ENCODE measurements around the gene RASSF7.

The RASSF7 gene

DNA sequence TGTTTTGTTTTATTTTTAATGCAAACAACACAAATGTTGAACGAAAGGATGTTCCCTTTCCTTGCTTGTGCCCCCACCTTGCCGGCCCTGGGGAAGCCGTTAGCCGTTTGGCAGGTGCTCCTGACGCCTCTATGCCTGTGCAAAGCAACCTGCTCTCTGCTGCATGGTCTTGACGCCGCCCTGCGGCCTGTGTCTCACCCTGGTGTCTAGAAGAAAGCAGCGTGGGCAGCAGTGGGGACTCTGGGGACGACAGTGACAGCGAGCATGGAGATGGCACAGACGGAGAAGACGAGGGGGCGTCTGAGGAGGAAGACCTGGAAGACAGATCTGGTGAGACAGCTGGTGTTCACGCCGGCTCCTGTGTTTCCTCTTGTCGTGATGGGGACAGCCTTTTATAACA lies 21.0 kb downstream of the RASSF7 start:
- TF ChIP-seq Cebpa-rat (IDR thresholded peaks at IDR 0.05) = no peak
- no peaks in the 10 kb centered on the region for H3K9me3 ChIP-seq
- no peak overlapping the region for H3K27ac ChIP-seq
- peaks cover 85% of the 10 kb centered on the region for H3K36me3 ChIP-seq
- no peak overlapping the region for H3K9ac ChIP-seq
- H3K4me3 ChIP-seq = no peak overlapping the region
- H4K20me1 ChIP-seq = peaks cover 100% of the 10 kb centered on the region
- H3K4me1 ChIP-seq = peaks cover 33% of the 10 kb centered on the region
- no peaks in the 10 kb centered on the region for H3K27me3 ChIP-seq
- no peak overlapping the region for H3K4me2 ChIP-seq

- Histone ChIP-seq H4K20me1 (peaks cover 100% of the 10 kb centered on the region), H3K4me3 (no peak overlapping the region), H3K27me3 (no peaks in the 10 kb centered on the region), H3K4me2 (no peak overlapping the region), H3K9me3 (no peaks in the 10 kb centered on the region), H3K27ac (no peak overlapping the region), H3K9ac (no peak overlapping the region), H3K36me3 (peaks cover 99% of the 10 kb centered on the region), H3K4me1 (peaks cover 12% of the 10 kb centered on the region)
- no peak for TF ChIP-seq Cebpa-rat (IDR thresholded peaks at IDR 0.05)
Measured at GRCh38 chr11:584287-584686, 23.5 kb downstream of the RASSF7 start.

DNA sequence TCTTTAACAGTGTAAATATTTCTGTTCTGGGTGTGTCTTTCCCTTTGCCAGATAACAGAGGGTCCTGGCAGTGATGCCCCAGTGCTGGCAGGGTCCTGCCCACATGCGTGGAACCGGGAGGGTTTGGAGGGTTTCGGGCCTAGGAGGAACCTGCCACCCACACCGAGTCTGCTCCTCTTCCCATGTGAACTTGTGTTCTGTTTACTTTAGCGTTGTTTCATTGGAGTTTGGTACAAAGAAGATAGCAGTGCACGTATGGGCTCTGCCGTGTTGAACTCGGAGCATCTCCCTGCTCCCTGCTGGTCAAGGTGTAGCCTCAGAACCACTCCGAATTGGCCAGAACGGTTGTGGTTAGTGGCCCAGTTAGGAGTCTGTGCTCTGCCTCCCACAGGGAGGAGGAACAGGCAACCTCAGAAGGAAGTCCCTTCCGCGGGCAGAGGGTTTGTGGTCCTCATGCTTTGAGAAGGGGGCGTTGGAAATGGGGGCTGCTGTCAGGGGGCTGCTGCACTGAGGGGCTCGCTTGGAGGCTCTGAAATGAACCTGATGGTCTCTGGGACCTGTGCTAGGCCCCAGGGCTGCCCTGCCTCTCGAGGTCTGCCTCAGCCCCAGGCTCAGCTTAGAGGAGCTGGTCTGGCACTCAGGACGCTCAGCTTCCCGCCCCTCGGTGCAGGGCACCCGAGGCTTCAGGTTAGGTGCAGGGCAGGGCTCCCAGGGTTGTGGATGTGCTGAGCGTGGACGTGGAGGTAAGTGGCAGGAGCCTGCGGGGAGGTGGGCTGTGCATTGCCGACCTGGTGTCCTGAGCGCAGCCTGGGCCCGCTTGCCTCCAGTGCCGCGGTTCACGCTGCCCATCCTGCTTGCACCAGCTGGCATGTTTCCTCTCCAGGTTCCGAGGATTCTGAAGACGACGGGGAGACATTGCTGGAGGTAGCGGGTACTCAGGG lies 25.9 kb downstream of the RASSF7 start:
- no peak overlapping the region for H3K4me3 ChIP-seq
- H3K4me1 ChIP-seq = no peaks in the 10 kb centered on the region
- H3K36me3 ChIP-seq = peaks cover 100% of the 10 kb centered on the region
- no peaks in the 10 kb centered on the region for H3K27me3 ChIP-seq
- peaks cover 100% of the 10 kb centered on the region for H4K20me1 ChIP-seq
- H3K4me2 ChIP-seq = no peak overlapping the region
- no peak for TF ChIP-seq Cebpa-rat (IDR thresholded peaks at IDR 0.05)
- no peaks in the 10 kb centered on the region for H3K9me3 ChIP-seq
- no peak overlapping the region for H3K9ac ChIP-seq
- no peak overlapping the region for H3K27ac ChIP-seq

- Histone ChIP-seq H3K36me3 (peaks cover 99% of the 10 kb centered on the region), H3K9me3 (no peaks in the 10 kb centered on the region), H3K4me2 (no peak overlapping the region), H3K9ac (no peak overlapping the region), H3K4me3 (no peak overlapping the region), H3K4me1 (no peaks in the 10 kb centered on the region), H3K27ac (no peak overlapping the region), H3K27me3 (no peaks in the 10 kb centered on the region), H4K20me1 (peaks cover 99% of the 10 kb centered on the region)
- no peak for TF ChIP-seq Cebpa-rat (IDR thresholded peaks at IDR 0.05)
Measured at GRCh38 chr11:587546-587945, 26.8 kb downstream of the RASSF7 start.

GRCh38 chr11:587978-588380 lies 27.2 kb downstream of the RASSF7 start:
- Histone ChIP-seq H3K4me2 (no peak overlapping the region), H3K27me3 (no peaks in the 10 kb centered on the region), H3K36me3 (peaks cover 99% of the 10 kb centered on the region), H3K4me3 (no peak overlapping the region), H3K9me3 (no peaks in the 10 kb centered on the region), H3K9ac (no peak overlapping the region), H3K27ac (no peak overlapping the region), H3K4me1 (no peaks in the 10 kb centered on the region), H4K20me1 (peaks cover 99% of the 10 kb centered on the region)
- no peak for TF ChIP-seq Cebpa-rat (IDR thresholded peaks at IDR 0.05)

- Histone ChIP-seq H3K27ac (no peak overlapping the region), H3K27me3 (no peaks in the 10 kb centered on the region), H3K9ac (no peak overlapping the region), H3K4me2 (no peak overlapping the region), H4K20me1 (peaks cover 99% of the 10 kb centered on the region), H3K4me1 (no peaks in the 10 kb centered on the region), H3K4me3 (no peak overlapping the region), H3K36me3 (peaks cover 99% of the 10 kb centered on the region), H3K9me3 (no peaks in the 10 kb centered on the region)
- TF ChIP-seq Cebpa-rat (IDR thresholded peaks at IDR 0.05) = no peak
Measured at GRCh38 chr11:589798-590197, 29.0 kb downstream of the RASSF7 start.

- Histone ChIP-seq H3K9ac (no peak overlapping the region), H3K9me3 (no peaks in the 10 kb centered on the region), H4K20me1 (peaks cover 99% of the 10 kb centered on the region), H3K27me3 (no peaks in the 10 kb centered on the region), H3K36me3 (peaks cover 99% of the 10 kb centered on the region), H3K4me2 (no peak overlapping the region), H3K4me3 (no peak overlapping the region), H3K27ac (no peak overlapping the region), H3K4me1 (no peaks in the 10 kb centered on the region)
- TF ChIP-seq Cebpa-rat (IDR thresholded peaks at IDR 0.05) = no peak
Measured at GRCh38 chr11:590997-591396, 30.2 kb downstream of the RASSF7 start.

GRCh38 chr11:592501-592900 lies 31.7 kb downstream of the RASSF7 start:
- no peak for TF ChIP-seq Cebpa-rat (IDR thresholded peaks at IDR 0.05)
- no peaks in the 10 kb centered on the region for H3K27me3 ChIP-seq
- H3K9ac ChIP-seq = no peak overlapping the region
- H3K4me2 ChIP-seq = no peak overlapping the region
- peaks cover 98% of the 10 kb centered on the region for H4K20me1 ChIP-seq
- H3K36me3 ChIP-seq = peaks cover 98% of the 10 kb centered on the region
- no peaks in the 10 kb centered on the region for H3K4me1 ChIP-seq
- no peaks in the 10 kb centered on the region for H3K9me3 ChIP-seq
- H3K27ac ChIP-seq = no peak overlapping the region
- H3K4me3 ChIP-seq = no peak overlapping the region

DNA sequence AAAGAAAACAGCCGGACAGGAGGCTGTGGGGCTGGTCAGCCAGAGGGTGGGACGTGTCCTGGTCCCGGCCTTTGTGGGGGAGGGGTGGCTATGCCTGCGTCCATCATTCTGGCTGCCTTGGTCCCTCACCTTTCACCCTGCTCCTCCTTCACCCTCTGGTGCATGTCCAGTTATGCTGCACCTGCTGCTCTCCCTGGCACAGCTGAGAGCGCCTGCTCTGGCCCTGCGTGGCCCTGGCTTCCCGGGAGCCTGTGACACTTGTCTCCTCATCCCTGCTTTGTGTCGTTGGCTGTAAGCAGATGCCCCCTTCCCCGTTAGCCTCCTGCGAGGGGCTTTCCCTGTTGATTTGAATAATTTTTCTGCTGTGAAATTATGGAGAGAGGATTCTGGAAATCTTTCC lies 32.1 kb downstream of the RASSF7 start:
- no peak overlapping the region for H3K27ac ChIP-seq
- H3K4me3 ChIP-seq = no peak overlapping the region
- H3K9me3 ChIP-seq = no peaks in the 10 kb centered on the region
- H3K27me3 ChIP-seq = no peaks in the 10 kb centered on the region
- H3K36me3 ChIP-seq = peaks cover 98% of the 10 kb centered on the region
- no peak for TF ChIP-seq Cebpa-rat (IDR thresholded peaks at IDR 0.05)
- H3K4me2 ChIP-seq = no peak overlapping the region
- H3K4me1 ChIP-seq = no peaks in the 10 kb centered on the region
- peaks cover 98% of the 10 kb centered on the region for H4K20me1 ChIP-seq
- H3K9ac ChIP-seq = no peak overlapping the region

GRCh38 chr11:593347-593746 lies 32.6 kb downstream of the RASSF7 start:
- peaks cover 98% of the 10 kb centered on the region for H3K36me3 ChIP-seq

More at GRCh38 chr11:593347-593746, 32.6 kb downstream of the RASSF7 start:
- H3K9ac ChIP-seq = no peak overlapping the region
- H3K27ac ChIP-seq = no peak overlapping the region
- no peak overlapping the region for H3K4me2 ChIP-seq
- H4K20me1 ChIP-seq = peaks cover 98% of the 10 kb centered on the region
- no peaks in the 10 kb centered on the region for H3K27me3 ChIP-seq
- H3K9me3 ChIP-seq = no peaks in the 10 kb centered on the region
- no peaks in the 10 kb centered on the region for H3K4me1 ChIP-seq
- no peak overlapping the region for H3K4me3 ChIP-seq
- TF ChIP-seq Cebpa-rat (IDR thresholded peaks at IDR 0.05) = no peak
